ENCODE data around the gene PEX5. TPM values are rescaled to one million over a fixed set of nuclear protein-coding genes. Genes with fewer than 3 reads are reported as not detected.

The PEX5 gene
- total RNA-seq, 1 donor from 2014 or later: 65.4 TPM

DNA sequence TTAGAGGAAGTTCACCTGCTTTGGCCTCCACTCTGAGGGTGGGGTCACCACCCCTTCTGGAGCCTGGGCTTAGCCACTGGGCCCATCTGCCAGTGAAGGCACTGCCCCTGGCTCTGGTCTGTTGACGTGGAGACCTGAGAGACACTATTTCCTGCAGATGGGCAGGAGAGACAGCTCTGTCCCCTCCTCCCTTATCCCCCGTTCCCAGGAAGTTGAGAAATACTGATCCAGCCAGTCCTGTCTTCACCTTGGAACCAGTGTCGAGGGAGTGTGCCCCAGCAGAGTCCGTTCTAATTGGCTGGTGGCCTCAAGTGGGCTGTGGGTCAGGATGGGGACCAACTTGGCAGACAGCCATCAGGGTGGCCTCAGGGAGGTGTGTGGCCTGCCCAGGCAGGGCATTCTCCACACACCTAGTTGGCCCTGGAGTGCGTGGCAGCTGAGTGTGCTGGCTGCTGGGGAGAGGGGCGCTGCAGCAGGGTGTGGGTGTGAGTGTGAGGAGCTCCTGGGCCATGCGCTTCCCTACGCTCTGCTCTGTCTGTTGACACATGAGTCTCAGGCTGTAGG lies 33.9 kb upstream of the PEX5 start:
- Mint-ChIP-seq H3K36me3 (ENCODE audit: insufficient read depth) (peaks cover 19% of the 10 kb centered on the region), H3K9me3 (ENCODE audit: low read depth) (no peaks in the 10 kb centered on the region), H3K27me3 (no peaks in the 10 kb centered on the region), H3K27ac (no peak overlapping the region), H3K4me1 (ENCODE audit: low read depth) (peaks cover 3% of the 10 kb centered on the region), H3K4me3 (ENCODE audit: low read depth) (no peak overlapping the region)
- no peak for DNase-seq (ENCODE audit: low spot score, unreplicated experiment)
- TF ChIP-seq, protein P1, sequence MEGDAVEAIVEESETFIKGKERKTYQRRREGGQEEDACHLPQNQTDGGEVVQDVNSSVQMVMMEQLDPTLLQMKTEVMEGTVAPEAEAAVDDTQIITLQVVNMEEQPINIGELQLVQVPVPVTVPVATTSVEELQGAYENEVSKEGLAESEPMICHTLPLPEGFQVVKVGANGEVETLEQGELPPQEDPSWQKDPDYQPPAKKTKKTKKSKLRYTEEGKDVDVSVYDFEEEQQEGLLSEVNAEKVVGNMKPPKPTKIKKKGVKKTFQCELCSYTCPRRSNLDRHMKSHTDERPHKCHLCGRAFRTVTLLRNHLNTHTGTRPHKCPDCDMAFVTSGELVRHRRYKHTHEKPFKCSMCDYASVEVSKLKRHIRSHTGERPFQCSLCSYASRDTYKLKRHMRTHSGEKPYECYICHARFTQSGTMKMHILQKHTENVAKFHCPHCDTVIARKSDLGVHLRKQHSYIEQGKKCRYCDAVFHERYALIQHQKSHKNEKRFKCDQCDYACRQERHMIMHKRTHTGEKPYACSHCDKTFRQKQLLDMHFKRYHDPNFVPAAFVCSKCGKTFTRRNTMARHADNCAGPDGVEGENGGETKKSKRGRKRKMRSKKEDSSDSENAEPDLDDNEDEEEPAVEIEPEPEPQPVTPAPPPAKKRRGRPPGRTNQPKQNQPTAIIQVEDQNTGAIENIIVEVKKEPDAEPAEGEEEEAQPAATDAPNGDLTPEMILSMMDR (IDR thresholded peaks at IDR 0.05; ENCODE audit: unreplicated experiment): no peak

DNA sequence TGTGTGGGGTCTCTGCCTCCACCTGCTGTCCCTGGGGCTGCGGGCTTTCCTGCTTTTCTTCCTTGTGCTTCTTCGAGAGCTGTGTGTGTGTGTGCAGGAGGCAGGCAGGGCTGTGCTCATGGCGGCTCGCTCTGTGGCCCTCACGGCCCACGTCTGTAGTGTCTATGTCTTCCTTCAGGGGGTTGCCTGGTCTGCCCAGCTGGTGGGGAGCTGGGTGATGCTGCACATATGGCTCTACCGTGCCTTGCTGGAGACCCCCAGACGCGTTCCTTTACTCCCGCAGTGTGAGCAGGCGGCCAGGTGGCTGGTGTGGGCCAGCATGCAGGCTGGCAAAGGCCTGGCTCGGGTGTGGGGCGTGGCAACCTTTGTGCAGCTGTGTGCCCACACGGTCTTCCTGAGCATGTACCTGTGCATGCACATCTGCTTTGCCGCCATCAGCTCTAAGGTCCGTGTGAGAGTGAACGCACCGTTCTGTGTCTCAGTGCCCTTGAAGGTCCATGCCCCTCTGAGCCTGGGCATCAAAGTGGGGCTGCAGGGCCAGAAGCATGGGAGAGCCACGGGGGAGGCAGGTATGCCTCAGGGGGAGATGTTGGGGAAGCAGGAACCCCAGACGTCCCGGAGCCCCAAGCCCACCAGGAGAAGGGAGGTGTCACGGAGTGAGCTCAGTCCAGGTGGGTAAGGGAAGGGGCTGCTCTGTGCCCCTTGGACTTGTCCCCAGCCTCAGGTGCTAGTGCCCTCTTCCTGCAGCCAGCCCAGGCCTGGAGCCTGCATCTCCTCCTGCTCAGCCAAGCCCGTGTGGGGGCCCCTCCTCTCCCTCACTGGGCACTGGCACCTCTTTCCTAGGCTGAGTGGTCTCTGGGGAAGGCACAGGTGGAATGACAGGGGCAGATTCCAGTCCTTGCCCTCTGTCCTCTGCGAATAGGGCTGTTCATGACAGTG lies 33.0 kb upstream of the PEX5 start:
- no peak for DNase-seq (ENCODE audit: low spot score, unreplicated experiment)
- Mint-ChIP-seq H3K36me3 (ENCODE audit: insufficient read depth) (peaks cover 16% of the 10 kb centered on the region), H3K9me3 (ENCODE audit: low read depth) (no peaks in the 10 kb centered on the region), H3K27ac (no peak overlapping the region), H3K4me1 (ENCODE audit: low read depth) (peaks cover 3% of the 10 kb centered on the region), H3K4me3 (ENCODE audit: low read depth) (no peak overlapping the region), H3K27me3 (no peaks in the 10 kb centered on the region)
- TF ChIP-seq, protein P1 (IDR thresholded peaks at IDR 0.05; ENCODE audit: unreplicated experiment): no peak

DNA sequence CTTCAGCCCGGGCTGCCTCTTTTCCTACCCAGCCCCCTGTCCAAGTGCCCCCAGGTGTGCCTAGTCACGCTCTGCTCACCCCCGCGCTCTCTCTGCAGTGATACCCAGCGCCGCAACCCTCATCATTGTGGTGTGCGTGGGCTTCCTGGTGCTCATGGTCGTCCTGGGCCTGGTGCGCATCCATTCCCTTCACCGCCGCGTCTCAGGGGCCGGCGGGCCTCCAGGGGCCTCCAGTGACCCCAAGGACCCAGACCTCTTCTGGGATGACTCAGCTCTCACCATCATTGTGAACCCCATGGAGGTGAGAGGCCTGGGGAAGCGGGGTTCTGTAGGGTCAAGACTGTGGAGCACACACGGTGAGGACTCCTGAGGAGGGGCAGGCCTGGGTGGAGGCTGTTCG lies 32.1 kb upstream of the PEX5 start:
- no peak for DNase-seq (ENCODE audit: low spot score, unreplicated experiment)
- H3K36me3 Mint-ChIP-seq (ENCODE audit: insufficient read depth): peaks cover 16% of the 10 kb centered on the region
- H3K4me3 Mint-ChIP-seq (ENCODE audit: low read depth): no peak overlapping the region
- peaks cover 3% of the 10 kb centered on the region for H3K27me3 Mint-ChIP-seq
- H3K9me3 Mint-ChIP-seq (ENCODE audit: low read depth): no peaks in the 10 kb centered on the region
- TF ChIP-seq, protein P1 (IDR thresholded peaks at IDR 0.05; ENCODE audit: unreplicated experiment): no peak
- H3K4me1 Mint-ChIP-seq (ENCODE audit: low read depth): peaks cover 3% of the 10 kb centered on the region
- H3K27ac Mint-ChIP-seq: no peak overlapping the region

DNA sequence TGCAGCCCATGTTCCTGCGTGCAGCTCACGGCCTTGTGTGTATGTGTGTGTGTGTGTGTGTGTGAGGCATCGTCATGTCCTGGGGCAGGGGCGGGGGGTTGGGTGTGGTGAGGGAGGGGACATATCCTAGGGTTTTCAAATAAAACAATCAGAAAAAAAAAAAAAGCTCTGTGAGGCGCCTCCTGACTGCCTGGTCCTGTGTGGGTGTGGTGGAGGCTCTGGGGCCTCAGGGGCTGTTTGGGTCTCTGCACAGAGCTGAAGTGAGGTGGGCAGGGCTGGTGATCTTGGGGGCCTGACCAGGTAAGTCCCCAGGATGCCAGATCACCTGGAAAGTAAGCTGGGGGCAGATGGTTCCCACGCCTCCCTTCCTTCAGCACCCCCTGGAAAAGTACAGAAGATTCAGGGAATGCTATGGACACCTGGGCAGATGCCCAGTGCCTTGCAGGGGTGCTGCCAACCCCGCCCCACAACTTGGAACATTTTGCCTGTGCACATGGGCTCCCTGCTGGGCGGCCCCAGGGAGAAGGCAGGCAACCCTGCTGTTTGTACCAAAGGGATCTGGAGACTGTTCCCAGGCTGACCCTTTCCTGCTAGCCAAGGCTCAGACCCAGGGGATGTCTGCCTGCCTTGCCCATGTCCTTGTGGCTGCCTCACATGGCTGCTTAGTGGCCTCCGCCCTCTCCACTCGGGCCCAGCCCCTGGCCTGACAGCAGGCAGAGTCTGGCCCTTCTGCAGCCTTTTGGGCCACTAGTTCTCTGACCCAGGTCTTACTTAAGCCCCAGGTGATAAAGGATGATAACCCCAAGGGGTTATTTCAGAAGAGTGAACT lies 30.5 kb upstream of the PEX5 start:
- no peaks in the 10 kb centered on the region for H3K9me3 Mint-ChIP-seq (ENCODE audit: low read depth)
- H3K27me3 Mint-ChIP-seq: peaks cover 16% of the 10 kb centered on the region
- TF ChIP-seq, protein P1 (IDR thresholded peaks at IDR 0.05; ENCODE audit: unreplicated experiment): no peak
- no peak overlapping the region for H3K27ac Mint-ChIP-seq
- DNase-seq (ENCODE audit: low spot score, unreplicated experiment): no peak
- H3K4me3 Mint-ChIP-seq (ENCODE audit: low read depth): no peak overlapping the region
- peaks cover 10% of the 10 kb centered on the region for H3K36me3 Mint-ChIP-seq (ENCODE audit: insufficient read depth)
- H3K4me1 Mint-ChIP-seq (ENCODE audit: low read depth): peaks cover 8% of the 10 kb centered on the region

DNA sequence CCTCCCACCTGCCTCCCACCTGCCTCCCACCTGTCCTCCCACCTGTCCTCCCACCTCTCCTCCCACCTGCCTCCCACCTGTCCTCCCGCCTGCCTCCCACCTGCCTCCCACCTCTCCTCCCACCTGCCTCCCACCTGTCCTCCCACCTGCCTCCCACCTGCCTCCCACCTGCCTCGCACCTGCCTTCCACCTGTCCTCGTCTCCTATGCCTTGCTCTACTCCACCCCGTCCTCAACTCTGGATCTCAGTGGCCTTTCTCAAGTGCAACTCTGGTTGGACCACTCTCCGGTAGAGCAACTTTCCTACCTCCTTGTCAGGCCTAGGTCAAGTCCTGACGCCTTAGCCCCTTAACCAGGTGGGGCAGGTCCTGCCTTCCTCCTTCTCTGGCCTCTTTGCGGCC lies 29.3 kb upstream of the PEX5 start:
- Mint-ChIP-seq H3K27ac (peak overlapping the region; percentile 11), H3K27me3 (peaks cover 16% of the 10 kb centered on the region), H3K36me3 (ENCODE audit: insufficient read depth) (peaks cover 5% of the 10 kb centered on the region), H3K4me1 (ENCODE audit: low read depth) (peaks cover 6% of the 10 kb centered on the region), H3K4me3 (ENCODE audit: low read depth) (no peak overlapping the region), H3K9me3 (ENCODE audit: low read depth) (peaks cover 5% of the 10 kb centered on the region)
- TF ChIP-seq, protein P1 (IDR thresholded peaks at IDR 0.05; ENCODE audit: unreplicated experiment): no peak
- DNase-seq (ENCODE audit: low spot score, unreplicated experiment): no peak
